Measurements from ENCODE around the gene FANCL.
"Not testable (repeated sequence)": the region's sequence is repeated elsewhere in the genome, so short reads cannot be mapped to it uniquely, and the experiment has no call there.

Gene FANCL

DNA sequence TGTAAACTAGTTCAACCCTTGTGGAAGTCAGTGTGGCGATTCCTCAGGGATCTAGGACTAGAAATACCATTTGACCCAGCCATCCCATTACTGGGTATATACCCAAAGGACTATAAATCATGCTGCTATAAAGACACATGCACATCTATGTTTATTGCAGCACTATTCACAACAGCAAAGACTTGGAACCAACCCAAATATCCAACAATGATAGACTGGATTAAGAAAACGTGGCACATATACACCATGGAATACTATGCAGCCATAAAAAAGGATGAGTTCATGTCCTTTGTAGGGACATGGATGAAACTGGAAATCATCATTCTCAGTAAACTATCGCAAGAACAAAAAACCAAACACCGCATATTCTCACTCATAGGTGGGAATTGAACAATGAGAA is 63.9 kb downstream of the FANCL start:
- not testable (repeated sequence) for H3K4me1 ChIP-seq (ENCODE audit: control insufficient read depth, insufficient read depth, low read length, poor library complexity, severe bottlenecking); H3K9me3 ChIP-seq (ENCODE audit: control insufficient read depth, low read length); H3K4me3 ChIP-seq (ENCODE audit: extremely low read depth, insufficient read depth, low read length, poor library complexity, severe bottlenecking); H3K36me3 ChIP-seq (ENCODE audit: control insufficient read depth, insufficient read depth, low read length); H3K27ac ChIP-seq (ENCODE audit: low read depth, low read length, severe bottlenecking)
- no CpG with 5 or more reads among the region's 4 CpGs for WGBS, 2 experiments (ENCODE audit: insufficient coverage in 2 of 2)

GRCh38 chr2:58171831-58172230 is 69.3 kb downstream of the FANCL start:
- not testable (repeated sequence) for H3K4me3 ChIP-seq (ENCODE audit: extremely low read depth, insufficient read depth, low read length, poor library complexity, severe bottlenecking); H3K36me3 ChIP-seq (ENCODE audit: control insufficient read depth, insufficient read depth, low read length); H3K9me3 ChIP-seq (ENCODE audit: control insufficient read depth, low read length); H3K4me1 ChIP-seq (ENCODE audit: control insufficient read depth, insufficient read depth, low read length, poor library complexity, severe bottlenecking); H3K27ac ChIP-seq (ENCODE audit: low read depth, low read length, severe bottlenecking)
- 84% methylated on average over 10 to 12 of the region's 16 CpGs for WGBS, 2 experiments (ENCODE audit: insufficient coverage in 2 of 2)

DNA sequence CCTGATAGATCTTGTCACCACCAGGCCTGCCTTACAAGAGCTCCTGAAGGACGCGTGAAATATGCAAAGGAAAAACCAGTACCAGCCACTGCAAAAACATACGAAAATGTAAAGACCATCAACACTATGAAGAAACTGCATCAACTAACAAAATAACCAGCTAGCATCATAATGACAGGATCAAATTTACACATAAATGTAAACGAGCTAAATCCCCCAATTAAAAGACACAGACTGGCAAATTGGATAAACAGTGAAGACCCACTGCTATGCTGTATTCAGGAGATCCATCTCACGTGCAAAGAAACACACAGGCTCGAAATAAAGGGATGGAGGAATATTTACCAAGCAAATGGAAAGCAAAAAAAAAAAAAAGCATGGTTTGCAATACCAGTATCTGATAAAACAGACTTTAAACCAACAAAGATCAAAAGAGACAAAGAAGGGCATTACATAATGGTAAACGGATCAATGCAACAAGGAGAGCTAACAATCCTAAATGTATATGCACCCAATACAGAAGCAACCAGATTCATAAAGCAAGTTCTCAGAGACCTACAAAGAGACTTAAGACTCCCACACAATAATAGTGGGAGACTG is 70.7 kb downstream of the FANCL start:
- H3K27ac ChIP-seq (ENCODE audit: low read depth, low read length, severe bottlenecking); H3K4me1 ChIP-seq (ENCODE audit: control insufficient read depth, insufficient read depth, low read length, poor library complexity, severe bottlenecking); H3K36me3 ChIP-seq (ENCODE audit: control insufficient read depth, insufficient read depth, low read length); H3K9me3 ChIP-seq (ENCODE audit: control insufficient read depth, low read length); H3K4me3 ChIP-seq (ENCODE audit: extremely low read depth, insufficient read depth, low read length, poor library complexity, severe bottlenecking): not testable (repeated sequence)
- WGBS, 2 experiments (ENCODE audit: insufficient coverage in 2 of 2) = 74 to 94% methylated on average over 4 to 6 of the region's 7 CpGs

GRCh38 chr2:58169845-58170244 is 71.3 kb downstream of the FANCL start:
- H3K9me3 ChIP-seq (ENCODE audit: control insufficient read depth, low read length); H3K4me1 ChIP-seq (ENCODE audit: control insufficient read depth, insufficient read depth, low read length, poor library complexity, severe bottlenecking); H3K36me3 ChIP-seq (ENCODE audit: control insufficient read depth, insufficient read depth, low read length); H3K27ac ChIP-seq (ENCODE audit: low read depth, low read length, severe bottlenecking); H3K4me3 ChIP-seq (ENCODE audit: extremely low read depth, insufficient read depth, low read length, poor library complexity, severe bottlenecking): not testable (repeated sequence)

GRCh38 chr2:58168130-58168529 is 73.0 kb downstream of the FANCL start:
- not testable (repeated sequence) for H3K4me3 ChIP-seq (ENCODE audit: extremely low read depth, insufficient read depth, low read length, poor library complexity, severe bottlenecking); H3K27ac ChIP-seq (ENCODE audit: low read depth, low read length, severe bottlenecking); H3K9me3 ChIP-seq (ENCODE audit: control insufficient read depth, low read length); H3K36me3 ChIP-seq (ENCODE audit: control insufficient read depth, insufficient read depth, low read length); H3K4me1 ChIP-seq (ENCODE audit: control insufficient read depth, insufficient read depth, low read length, poor library complexity, severe bottlenecking)
- 90 to 96% methylated on average over 4 to 5 of the region's 6 CpGs for WGBS, 2 experiments (ENCODE audit: insufficient coverage in 2 of 2)

- Histone ChIP-seq H3K4me1 (ENCODE audit: control insufficient read depth, insufficient read depth, low read length, poor library complexity, severe bottlenecking) (no peaks in the 10 kb centered on the region), H3K9me3 (ENCODE audit: control insufficient read depth, low read length) (no peaks in the 10 kb centered on the region), H3K27ac (ENCODE audit: low read depth, low read length, severe bottlenecking) (no peak overlapping the region), H3K4me3 (ENCODE audit: extremely low read depth, insufficient read depth, low read length, poor library complexity, severe bottlenecking) (no peak overlapping the region), H3K36me3 (ENCODE audit: control insufficient read depth, insufficient read depth, low read length) (peaks cover 15% of the 10 kb centered on the region)
- WGBS, 2 experiments (ENCODE audit: insufficient coverage in 2 of 2) = 100% methylated on average over 1 of the region's 3 CpGs; no CpG with 5 or more reads in 1 of the 2 experiments
Observed at GRCh38 chr2:58163913-58164312, 77.2 kb downstream of the FANCL start.

DNA sequence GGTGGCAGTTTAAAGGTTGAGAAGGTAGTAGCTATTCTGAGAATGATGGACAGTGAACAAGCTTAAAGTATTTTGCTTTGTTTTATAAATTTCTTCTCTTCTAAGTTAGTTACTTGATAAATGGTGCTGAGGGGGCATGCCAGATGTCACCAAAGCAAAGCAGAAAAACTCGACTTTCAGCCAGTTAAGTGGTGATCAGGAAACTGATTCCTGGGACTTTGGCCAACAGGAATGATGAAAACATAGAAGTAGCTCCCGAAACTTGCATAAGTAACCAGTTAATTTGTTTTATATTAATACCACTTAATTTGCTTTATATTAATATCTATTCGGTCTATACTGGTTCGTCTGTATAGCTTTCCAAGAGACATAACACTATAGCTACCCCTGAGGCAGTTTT is 82.6 kb downstream of the FANCL start:
- Histone ChIP-seq H3K4me3 (ENCODE audit: extremely low read depth, insufficient read depth, low read length, poor library complexity, severe bottlenecking) (no peak overlapping the region), H3K36me3 (ENCODE audit: control insufficient read depth, insufficient read depth, low read length) (peaks cover 15% of the 10 kb centered on the region)
- 100% methylated on average over 1 of the region's 4 CpGs for WGBS, 2 experiments (ENCODE audit: insufficient coverage in 2 of 2)

GRCh38 chr2:58157754-58158153 is 83.4 kb downstream of the FANCL start:
- no peaks in the 10 kb centered on the region for H3K9me3 ChIP-seq (ENCODE audit: control insufficient read depth, low read length)
- peaks cover 15% of the 10 kb centered on the region for H3K36me3 ChIP-seq (ENCODE audit: control insufficient read depth, insufficient read depth, low read length)
- H3K27ac ChIP-seq (ENCODE audit: low read depth, low read length, severe bottlenecking) = no peak overlapping the region
- no peak overlapping the region for H3K4me3 ChIP-seq (ENCODE audit: extremely low read depth, insufficient read depth, low read length, poor library complexity, severe bottlenecking)
- H3K4me1 ChIP-seq (ENCODE audit: control insufficient read depth, insufficient read depth, low read length, poor library complexity, severe bottlenecking) = no peaks in the 10 kb centered on the region

More for the DNA sequence above, 82.6 kb downstream of the FANCL start:
- no peak overlapping the region for H3K27ac ChIP-seq (ENCODE audit: low read depth, low read length, severe bottlenecking)
- no peaks in the 10 kb centered on the region for H3K4me1 ChIP-seq (ENCODE audit: control insufficient read depth, insufficient read depth, low read length, poor library complexity, severe bottlenecking)
- H3K9me3 ChIP-seq (ENCODE audit: control insufficient read depth, low read length) = no peaks in the 10 kb centered on the region

GRCh38 chr2:58156780-58157179 is 84.3 kb downstream of the FANCL start:
- no peaks in the 10 kb centered on the region for H3K4me1 ChIP-seq (ENCODE audit: control insufficient read depth, insufficient read depth, low read length, poor library complexity, severe bottlenecking)
- no peak overlapping the region for H3K27ac ChIP-seq (ENCODE audit: low read depth, low read length, severe bottlenecking)
- H3K36me3 ChIP-seq (ENCODE audit: control insufficient read depth, insufficient read depth, low read length) = peaks cover 15% of the 10 kb centered on the region
- no peak overlapping the region for H3K4me3 ChIP-seq (ENCODE audit: extremely low read depth, insufficient read depth, low read length, poor library complexity, severe bottlenecking)
- no peaks in the 10 kb centered on the region for H3K9me3 ChIP-seq (ENCODE audit: control insufficient read depth, low read length)

DNA sequence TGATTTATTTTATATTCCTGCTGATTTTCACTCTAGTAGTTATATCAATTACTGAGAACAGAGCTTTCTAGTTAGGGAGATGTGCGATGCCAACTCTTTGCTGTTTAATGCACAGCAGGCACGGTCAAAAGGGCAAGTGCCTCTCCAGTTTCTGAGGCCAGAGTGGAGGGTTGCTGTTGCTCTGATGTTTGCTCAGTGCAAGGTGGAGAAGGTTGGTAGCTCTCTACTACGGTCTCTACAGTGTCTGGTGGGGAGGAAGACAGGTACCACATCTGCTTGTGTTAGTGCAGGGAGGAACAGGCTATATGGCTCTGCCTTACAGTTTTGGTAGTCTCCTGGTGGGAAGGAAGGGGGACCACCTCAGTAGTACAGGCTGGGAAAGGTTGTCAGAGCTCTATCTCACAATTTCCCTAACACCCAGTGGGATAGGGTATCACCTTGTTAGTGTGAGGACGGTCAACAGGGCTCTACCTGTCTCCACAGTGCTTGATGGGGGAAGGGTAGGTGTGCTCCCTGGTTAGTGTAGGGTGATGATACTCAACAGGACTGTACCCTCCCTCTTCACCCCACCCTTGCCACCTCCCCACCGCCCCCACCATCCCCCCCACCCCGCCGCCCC is 85.9 kb downstream of the FANCL start:
- WGBS, 2 experiments (ENCODE audit: insufficient coverage in 2 of 2) = 90 to 93% methylated on average over 2 to 3 of the region's 7 CpGs

GRCh38 chr2:58146707-58147106 is 94.4 kb downstream of the FANCL start:
- Histone ChIP-seq H3K4me1 (ENCODE audit: control insufficient read depth, insufficient read depth, low read length, poor library complexity, severe bottlenecking) (no peaks in the 10 kb centered on the region), H3K4me3 (ENCODE audit: extremely low read depth, insufficient read depth, low read length, poor library complexity, severe bottlenecking) (no peak overlapping the region), H3K27ac (ENCODE audit: low read depth, low read length, severe bottlenecking) (no peak overlapping the region), H3K36me3 (ENCODE audit: control insufficient read depth, insufficient read depth, low read length) (no peaks in the 10 kb centered on the region), H3K9me3 (ENCODE audit: control insufficient read depth, low read length) (no peaks in the 10 kb centered on the region)
- WGBS, 2 experiments (ENCODE audit: insufficient coverage in 2 of 2) = no CpG with 5 or more reads among the region's 1 CpG

More for the DNA sequence above, 85.9 kb downstream of the FANCL start:
- Histone ChIP-seq H3K36me3 (ENCODE audit: control insufficient read depth, insufficient read depth, low read length) (peaks cover 10% of the 10 kb centered on the region), H3K4me3 (ENCODE audit: extremely low read depth, insufficient read depth, low read length, poor library complexity, severe bottlenecking) (no peak overlapping the region), H3K9me3 (ENCODE audit: control insufficient read depth, low read length) (no peaks in the 10 kb centered on the region), H3K27ac (ENCODE audit: low read depth, low read length, severe bottlenecking) (no peak overlapping the region), H3K4me1 (ENCODE audit: control insufficient read depth, insufficient read depth, low read length, poor library complexity, severe bottlenecking) (no peaks in the 10 kb centered on the region)
